Endometrium (tissue), 2 donors: ENCODE measurements around the gene HS3ST3B1.

ENCODE experiments used
- FAIRE-seq: peaks from 2 replicates; lab custom pipeline; 2012; peaks lifted over from hg19 to GRCh38; lab: Jason Lieb, UNC
- donor health status: control.
- donor health status: control.

Gene HS3ST3B1

GRCh38 chr17:14355556-14355955 is 54.7 kb downstream of the HS3ST3B1 start:
- FAIRE-seq = no peak

GRCh38 chr17:14359163-14360020 is 58.5 kb downstream of the HS3ST3B1 start:
- FAIRE-seq = no peak

- no peak for FAIRE-seq
Measured at GRCh38 chr17:14360856-14361255, 60.0 kb downstream of the HS3ST3B1 start.

GRCh38 chr17:14361470-14361869 is 60.6 kb downstream of the HS3ST3B1 start:
- FAIRE-seq = no peak

GRCh38 chr17:14361945-14362508 is 61.1 kb downstream of the HS3ST3B1 start:
- FAIRE-seq = no peak

- FAIRE-seq = no peak
Measured at GRCh38 chr17:14366199-14366598, 65.3 kb downstream of the HS3ST3B1 start.

- no peak for FAIRE-seq
Measured at GRCh38 chr17:14372461-14372860, 71.6 kb downstream of the HS3ST3B1 start.

GRCh38 chr17:14372905-14373613 is 72.2 kb downstream of the HS3ST3B1 start:
- FAIRE-seq = no peak

- FAIRE-seq = no peak
Measured at GRCh38 chr17:14373614-14374259, 72.9 kb downstream of the HS3ST3B1 start.

- FAIRE-seq = no peak
Measured at GRCh38 chr17:14374268-14374667, 73.4 kb downstream of the HS3ST3B1 start.

- no peak for FAIRE-seq
Measured at GRCh38 chr17:14376666-14377065, 75.8 kb downstream of the HS3ST3B1 start.

GRCh38 chr17:14381606-14382005 is 80.7 kb downstream of the HS3ST3B1 start:
- no peak for FAIRE-seq

- FAIRE-seq = no peak
Measured at GRCh38 chr17:14387036-14387435, 86.2 kb downstream of the HS3ST3B1 start.

GRCh38 chr17:14389681-14390080 is 88.8 kb downstream of the HS3ST3B1 start:
- no peak for FAIRE-seq

- FAIRE-seq = no peak
Measured at GRCh38 chr17:14393723-14394122, 92.8 kb downstream of the HS3ST3B1 start.

GRCh38 chr17:14395255-14395654 is 94.4 kb downstream of the HS3ST3B1 start:
- no peak for FAIRE-seq

- no peak for FAIRE-seq
Measured at GRCh38 chr17:14396547-14396946, 95.7 kb downstream of the HS3ST3B1 start.

- FAIRE-seq = no peak
Measured at GRCh38 chr17:14398766-14399165, 97.9 kb downstream of the HS3ST3B1 start.
